Activated naive CD4-positive, alpha-beta T cell treated with anti-CD3 and anti-CD28 coated beads, Interleukin-2, amount 10 ng/mL, durations not matched to agents 7 days and 5 days (primary cell): ENCODE measurements around the gene OR8S1.
"Not testable (repeated sequence)": the region's sequence is repeated elsewhere in the genome, so short reads cannot be mapped to it uniquely, and the experiment has no call there.

Experiments
- CTCF ChIA-PET: fragments of 350-600 bp; sonication (Branson Sonifier 250); formaldehyde crosslinking; loops from one replicate; lab custom pipeline; 2021; ENCODE audit warnings: antibody characterized with exemption; lab: Charles Lee
- DNase-seq: peaks from one replicate; pipeline ENCODE4 v3.0.0-alpha.2; 2020
- H3K27ac Mint-ChIP-seq: one replicate; pipeline ENCODE4 v1.8.0; 2021; ENCODE audit warnings: mild to moderate bottlenecking, moderate library complexity, mixed read lengths
- H3K27me3 Mint-ChIP-seq: one replicate; pipeline ENCODE4 v1.8.0; 2021; ENCODE audit warnings: mild to moderate bottlenecking, mixed read lengths
- H3K36me3 Mint-ChIP-seq: one replicate; pipeline ENCODE4 v1.8.0; 2021; ENCODE audit warnings: mixed read lengths
- H3K4me1 Mint-ChIP-seq: one replicate; pipeline ENCODE4 v1.8.0; 2021; ENCODE audit warnings: mixed read lengths
- H3K4me3 Mint-ChIP-seq: one replicate; pipeline ENCODE4 v1.8.0; 2021; ENCODE audit warnings: mild to moderate bottlenecking, moderate library complexity, mixed read lengths
- H3K9me3 Mint-ChIP-seq: one replicate; pipeline ENCODE4 v1.8.0; 2021; ENCODE audit warnings: mixed read lengths

Gene OR8S1

DNA sequence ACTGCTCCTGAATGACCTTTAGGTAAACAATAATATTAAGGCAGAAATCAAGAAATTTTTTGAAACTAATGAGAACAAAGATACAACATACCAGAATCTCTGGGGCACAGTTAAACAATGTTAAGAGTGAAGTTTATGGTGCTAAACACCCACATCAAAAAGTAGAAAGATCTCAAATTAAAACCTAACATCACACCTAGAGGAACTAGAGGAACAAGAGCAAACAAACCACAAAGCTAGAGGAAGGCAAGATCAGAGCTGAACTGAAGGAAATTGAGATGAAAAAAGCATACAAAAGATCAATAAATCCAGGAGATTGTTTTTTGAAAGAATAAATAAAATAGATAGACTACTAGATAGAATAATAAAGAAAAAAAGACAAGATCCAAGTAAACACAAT, 7.2 kb downstream of the OR8S1 start:
- H3K27ac Mint-ChIP-seq: peak overlapping the region; percentile 15

DNA sequence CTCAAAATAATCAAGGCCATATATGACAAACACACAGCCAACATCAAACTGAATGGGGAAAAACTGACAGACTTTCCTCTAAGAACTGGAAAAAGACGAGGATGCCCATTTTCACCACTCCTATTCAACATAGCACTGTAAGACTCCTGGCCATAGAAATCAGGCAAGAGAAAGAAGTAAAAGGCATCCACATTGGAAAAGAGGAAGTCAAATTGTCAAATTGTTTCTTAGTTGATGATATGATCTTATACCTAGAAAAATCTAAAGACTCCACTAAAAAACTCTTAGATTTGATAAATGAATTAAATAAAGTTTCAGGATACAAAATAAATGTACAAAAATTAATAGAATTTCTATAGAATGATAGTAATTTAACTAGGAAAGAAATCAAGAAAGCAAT, 11.2 kb downstream of the OR8S1 start:
- DNase-seq: no peak
- Mint-ChIP-seq H3K4me1 (peaks cover 17% of the 10 kb centered on the region), H3K36me3 (no peaks in the 10 kb centered on the region), H3K27ac (no peak overlapping the region), H3K4me3 (no peak overlapping the region), H3K27me3 (no peaks in the 10 kb centered on the region), H3K9me3 (peaks cover 2% of the 10 kb centered on the region)
- CTCF ChIA-PET: no interaction called here

More for the DNA sequence above, 7.2 kb downstream of the OR8S1 start:
- H3K9me3 Mint-ChIP-seq: peaks cover 2% of the 10 kb centered on the region
- CTCF ChIA-PET: no interaction called here
- H3K36me3 Mint-ChIP-seq: no peaks in the 10 kb centered on the region
- no peak for DNase-seq
- H3K27me3 Mint-ChIP-seq: no peaks in the 10 kb centered on the region
- peaks cover 20% of the 10 kb centered on the region for H3K4me1 Mint-ChIP-seq
- no peak overlapping the region for H3K4me3 Mint-ChIP-seq

DNA sequence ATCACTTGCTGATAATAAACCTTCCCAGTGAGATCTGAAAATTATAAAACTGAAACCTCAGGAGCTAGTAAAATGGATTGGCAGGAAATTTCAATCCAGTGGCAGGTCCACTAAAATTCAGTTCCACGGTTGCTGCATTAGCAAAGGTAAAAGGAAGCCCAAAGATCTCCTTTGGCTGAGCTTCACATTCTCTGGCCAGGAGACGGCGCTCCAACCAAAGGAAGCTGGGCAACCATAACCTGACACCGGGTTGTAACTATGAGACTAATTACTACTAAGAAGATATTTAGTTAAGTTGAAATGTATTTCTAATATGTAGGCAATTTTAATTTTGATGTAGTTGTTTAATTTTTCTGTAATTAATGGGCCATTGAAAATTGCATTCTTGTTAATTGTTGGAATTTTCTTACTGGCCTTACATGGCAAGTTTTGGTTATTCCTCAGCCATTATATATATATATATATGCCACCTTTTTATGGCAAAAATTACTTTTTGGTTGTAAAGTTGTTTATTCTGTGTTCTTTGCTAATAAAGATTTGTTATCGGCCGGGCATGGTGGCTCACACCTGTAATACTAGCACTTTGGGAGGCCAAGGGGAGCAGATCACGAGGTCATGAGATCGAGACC, 17.0 kb downstream of the OR8S1 start:
- DNase-seq: peak; percentile 71
- CTCF ChIA-PET: interaction anchor here (1.0 to 7.0 kb wide), 10 partner anchors 13 to 253 kb away, joined by 3 to 125 read pairs (median 4); no protein-coding TSS in a partner anchor
- Mint-ChIP-seq H3K27ac (no peak overlapping the region), H3K4me1 (no peaks in the 10 kb centered on the region), H3K4me3 (no peak overlapping the region), H3K9me3 (no peaks in the 10 kb centered on the region), H3K36me3 (no peaks in the 10 kb centered on the region), H3K27me3 (peaks cover 3% of the 10 kb centered on the region)

DNA sequence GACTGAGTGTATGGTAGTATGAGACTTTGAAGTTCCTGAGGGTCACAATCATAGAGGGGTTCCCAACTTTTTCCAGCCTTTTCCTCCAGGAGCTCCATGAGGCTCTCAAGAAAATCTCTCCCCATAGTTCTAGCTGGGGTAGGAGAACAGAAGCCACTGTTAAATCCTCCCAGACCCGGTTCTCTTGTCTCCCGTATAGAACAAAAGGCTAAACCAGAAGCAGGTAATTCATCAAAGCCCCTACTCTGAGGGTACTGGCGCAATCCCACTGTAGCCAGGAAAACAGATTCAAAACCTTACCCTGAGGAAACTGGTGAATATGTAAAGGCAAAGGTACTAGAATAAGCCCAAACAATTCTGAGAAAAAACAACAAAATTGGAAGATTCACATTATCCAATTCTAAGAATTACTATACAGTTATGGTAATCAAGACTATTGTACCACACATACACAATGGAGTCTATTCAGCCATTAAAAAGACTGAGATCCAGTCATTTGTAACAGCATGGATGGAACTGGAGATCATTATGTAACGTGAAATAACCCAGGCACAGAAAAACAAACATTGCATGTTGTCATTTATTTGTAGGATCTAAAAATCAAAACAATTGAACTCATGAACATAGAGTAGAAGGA, 20.5 kb downstream of the OR8S1 start:
- Mint-ChIP-seq H3K27me3 (peaks cover 4% of the 10 kb centered on the region), H3K4me1 (no peaks in the 10 kb centered on the region), H3K9me3 (peaks cover 5% of the 10 kb centered on the region), H3K4me3 (no peak overlapping the region), H3K27ac (no peak overlapping the region), H3K36me3 (no peaks in the 10 kb centered on the region)
- CTCF ChIA-PET: interaction anchor here (7.0 kb wide), 1 partner anchor 73 kb away, joined by 125 read pairs; no protein-coding TSS in a partner anchor
- no peak for DNase-seq

DNA sequence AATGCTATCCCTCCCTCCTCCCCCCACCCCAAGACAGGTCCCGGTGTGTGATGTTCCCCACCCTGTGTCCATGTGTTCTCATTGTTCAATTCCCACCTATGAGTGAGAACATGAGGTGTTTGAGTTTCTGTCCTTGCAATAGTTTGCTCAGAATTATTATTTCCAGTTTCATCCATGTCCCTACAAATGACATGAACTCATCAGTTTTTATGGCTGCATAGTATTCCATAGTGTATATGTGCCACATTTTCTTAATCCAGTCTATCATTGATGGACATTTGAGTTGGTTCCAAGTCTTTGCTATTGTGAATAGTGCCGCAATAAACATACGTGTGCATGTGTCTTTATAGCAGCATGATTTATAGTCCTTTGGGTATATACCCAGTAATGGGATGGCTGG, 21.6 kb downstream of the OR8S1 start:
- H3K9me3 Mint-ChIP-seq, H3K4me1 Mint-ChIP-seq, H3K4me3 Mint-ChIP-seq, DNase-seq, H3K27ac Mint-ChIP-seq, CTCF ChIA-PET, H3K36me3 Mint-ChIP-seq: not testable (repeated sequence)
- H3K27me3 Mint-ChIP-seq: peaks cover 12% of the 10 kb centered on the region

DNA sequence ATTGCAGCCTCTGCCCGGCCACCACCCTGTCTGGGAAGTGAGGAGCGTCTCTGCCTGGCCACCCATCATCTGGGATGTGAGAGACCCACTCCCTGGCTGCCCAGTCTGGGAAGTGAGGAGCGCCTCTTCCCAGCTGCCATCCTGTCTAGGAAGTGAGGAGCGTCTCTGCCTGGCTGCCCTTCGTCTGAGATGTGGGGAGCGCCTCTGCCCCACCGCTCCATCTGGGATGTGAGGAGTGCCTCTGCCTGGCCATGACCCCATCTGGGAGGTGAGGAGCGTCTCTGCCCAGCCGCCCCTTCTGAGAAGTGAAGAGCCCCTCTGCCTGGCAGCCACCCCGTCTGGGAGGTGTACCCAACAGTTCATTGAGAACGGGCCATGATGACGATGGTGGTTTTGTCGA, 26.2 kb downstream of the OR8S1 start:
- H3K27me3 Mint-ChIP-seq: peaks cover 12% of the 10 kb centered on the region
- H3K4me3 Mint-ChIP-seq, H3K27ac Mint-ChIP-seq, CTCF ChIA-PET, H3K9me3 Mint-ChIP-seq, DNase-seq, H3K4me1 Mint-ChIP-seq, H3K36me3 Mint-ChIP-seq: not testable (repeated sequence)

DNA sequence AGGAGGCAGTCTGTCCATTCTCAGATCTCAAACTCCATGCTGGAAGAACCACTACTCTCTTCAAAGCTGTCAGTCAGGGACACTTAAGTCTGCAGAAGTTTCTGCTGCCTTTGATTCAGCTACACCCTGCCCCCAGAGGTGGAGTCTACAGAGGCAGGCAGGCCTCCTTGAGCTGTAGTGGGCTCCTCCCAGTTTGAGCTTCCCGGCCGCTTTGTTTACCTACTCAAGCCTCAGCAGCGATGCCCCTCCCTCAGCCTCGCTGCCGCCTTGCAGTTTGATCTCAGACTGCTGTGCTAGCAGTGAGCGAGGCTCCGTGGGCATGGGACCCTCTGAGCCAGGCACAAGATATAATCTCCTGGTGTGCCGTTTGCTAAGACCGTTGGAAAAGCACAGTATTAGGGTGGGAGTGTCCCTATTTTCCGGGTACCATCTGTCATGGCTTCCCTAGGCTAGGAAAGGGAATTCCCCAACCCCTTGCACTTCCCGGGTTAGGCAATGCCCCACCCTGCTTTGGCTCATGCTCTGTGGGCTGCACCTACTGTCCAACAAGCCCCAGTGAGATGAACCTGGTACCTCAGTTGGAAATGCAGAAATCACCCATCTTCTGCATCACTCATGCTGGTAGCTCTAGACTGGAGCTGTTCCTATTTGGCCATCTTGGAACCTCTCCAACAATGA, 28.4 kb downstream of the OR8S1 start:
- not testable (repeated sequence) for H3K4me1 Mint-ChIP-seq, H3K27ac Mint-ChIP-seq, H3K36me3 Mint-ChIP-seq, H3K4me3 Mint-ChIP-seq, H3K9me3 Mint-ChIP-seq
- peak; percentile 54 for DNase-seq
- peaks cover 12% of the 10 kb centered on the region for H3K27me3 Mint-ChIP-seq
- CTCF ChIA-PET: interaction anchor here (0.5 to 0.8 kb wide), 2 partner anchors 64 to 820 kb away, joined by 3 read pairs; no protein-coding TSS in a partner anchor

DNA sequence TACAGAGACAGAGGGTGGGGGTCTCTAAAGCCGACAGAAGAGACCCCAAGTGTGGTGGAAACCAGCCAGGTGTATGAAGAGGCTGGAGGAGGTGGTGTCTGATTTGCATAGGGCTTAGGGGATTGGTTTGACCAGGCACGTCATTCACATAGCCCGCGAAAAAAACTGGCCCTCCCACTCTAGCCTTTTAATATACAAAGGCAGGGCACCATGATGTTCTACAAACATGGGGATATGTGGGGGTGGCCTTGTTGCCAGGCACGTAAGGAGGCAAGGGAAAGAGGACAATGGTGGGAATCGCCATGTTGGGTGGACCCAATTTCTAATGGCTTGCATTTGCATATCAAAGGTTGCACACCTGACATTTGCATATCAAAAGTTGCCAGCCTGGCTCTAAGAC, 31.2 kb downstream of the OR8S1 start:
- Mint-ChIP-seq H3K27me3 (peaks cover 6% of the 10 kb centered on the region), H3K36me3 (peaks cover 1% of the 10 kb centered on the region), H3K27ac (no peak overlapping the region), H3K4me3 (no peak overlapping the region), H3K4me1 (no peaks in the 10 kb centered on the region), H3K9me3 (peaks cover 5% of the 10 kb centered on the region)
- DNase-seq: no peak
- CTCF ChIA-PET: no interaction called here

DNA sequence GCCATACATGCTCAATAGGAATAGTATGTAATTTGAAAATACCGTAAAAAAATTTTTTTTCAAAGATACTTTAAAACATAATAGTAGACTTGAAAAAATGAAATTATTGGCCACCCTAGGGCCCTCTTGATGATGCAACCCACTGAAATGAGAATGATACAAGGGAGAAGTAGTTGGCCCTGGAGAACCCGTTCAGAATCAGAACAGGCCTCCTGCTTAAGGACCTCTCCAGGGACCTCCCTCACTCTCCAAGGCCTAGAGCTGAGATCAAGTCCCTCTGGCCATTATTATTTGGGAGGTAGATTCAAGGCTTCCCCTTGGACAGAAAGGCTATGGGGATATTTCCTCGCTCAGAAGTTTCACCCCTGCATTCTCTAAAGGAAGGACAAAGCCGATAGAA, 32.5 kb downstream of the OR8S1 start:
- Mint-ChIP-seq H3K27me3 (peaks cover 4% of the 10 kb centered on the region), H3K27ac (no peak overlapping the region), H3K9me3 (no peaks in the 10 kb centered on the region), H3K4me3 (no peak overlapping the region), H3K4me1 (no peaks in the 10 kb centered on the region), H3K36me3 (no peaks in the 10 kb centered on the region)
- DNase-seq: no peak
- CTCF ChIA-PET: no interaction called here

DNA sequence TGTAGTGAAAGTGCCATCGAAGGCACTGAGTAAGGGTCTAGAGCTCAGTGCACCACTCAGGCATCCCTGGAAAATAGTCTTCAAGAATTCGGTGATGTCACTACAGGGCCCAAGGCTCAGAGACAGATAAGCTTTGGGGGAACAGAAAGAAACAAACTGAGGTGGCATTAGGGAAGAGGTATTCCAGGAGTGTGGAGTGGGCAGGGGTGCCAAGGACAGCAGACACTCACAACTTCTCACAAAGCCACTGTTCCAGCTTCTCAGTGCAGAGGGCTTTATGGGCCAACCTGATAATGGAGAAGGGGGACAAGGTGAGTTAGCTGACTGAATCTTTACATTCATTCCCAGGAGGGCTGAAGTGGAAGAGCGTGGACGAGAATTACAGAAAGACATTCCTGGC, 42.3 kb downstream of the OR8S1 start:
- no peaks in the 10 kb centered on the region for H3K4me1 Mint-ChIP-seq
- DNase-seq: no peak
- H3K27ac Mint-ChIP-seq: no peak overlapping the region
- no peaks in the 10 kb centered on the region for H3K36me3 Mint-ChIP-seq
- CTCF ChIA-PET: no interaction called here
- no peaks in the 10 kb centered on the region for H3K9me3 Mint-ChIP-seq
- peaks cover 7% of the 10 kb centered on the region for H3K27me3 Mint-ChIP-seq
- no peak overlapping the region for H3K4me3 Mint-ChIP-seq

DNA sequence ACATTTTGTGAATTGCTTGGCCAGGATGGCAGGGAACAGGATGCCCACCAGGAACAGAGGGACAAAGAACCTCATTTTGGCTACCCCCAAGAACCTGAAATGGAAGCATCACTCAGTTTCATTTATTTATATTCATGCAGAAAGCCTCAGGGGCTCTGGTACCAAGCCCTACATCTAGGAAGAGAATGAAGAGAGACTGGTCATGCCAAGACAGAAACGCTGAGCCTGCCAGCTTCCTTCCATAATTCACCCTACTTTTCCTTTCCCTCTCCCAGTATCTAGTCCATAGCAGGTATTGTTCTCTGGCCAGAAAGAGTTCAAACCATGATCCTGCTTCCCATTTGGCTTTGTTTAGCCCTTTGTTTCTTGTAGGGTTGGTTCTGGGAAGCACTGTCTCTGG, 44.5 kb downstream of the OR8S1 start, which contains the start of gene LALBA:
Gene LALBA, minus strand, starts transcription at position 101 of the 400 bp plus-strand sequence. Its CDS starts 26 bp downstream, at position 75.
- CTCF ChIA-PET: interaction anchor here (1.4 kb wide), 1 partner anchor 48 kb away, joined by 5 read pairs; no protein-coding TSS in a partner anchor
- no peaks in the 10 kb centered on the region for H3K36me3 Mint-ChIP-seq
- no peaks in the 10 kb centered on the region for H3K9me3 Mint-ChIP-seq
- no peak within 1 kb of the TSS for H3K27ac Mint-ChIP-seq
- no peak for DNase-seq
- peaks cover 4% of the 10 kb centered on the region for H3K27me3 Mint-ChIP-seq
- H3K4me1 Mint-ChIP-seq: no peaks in the 10 kb centered on the region
- no peak within 1 kb of the TSS for H3K4me3 Mint-ChIP-seq

DNA sequence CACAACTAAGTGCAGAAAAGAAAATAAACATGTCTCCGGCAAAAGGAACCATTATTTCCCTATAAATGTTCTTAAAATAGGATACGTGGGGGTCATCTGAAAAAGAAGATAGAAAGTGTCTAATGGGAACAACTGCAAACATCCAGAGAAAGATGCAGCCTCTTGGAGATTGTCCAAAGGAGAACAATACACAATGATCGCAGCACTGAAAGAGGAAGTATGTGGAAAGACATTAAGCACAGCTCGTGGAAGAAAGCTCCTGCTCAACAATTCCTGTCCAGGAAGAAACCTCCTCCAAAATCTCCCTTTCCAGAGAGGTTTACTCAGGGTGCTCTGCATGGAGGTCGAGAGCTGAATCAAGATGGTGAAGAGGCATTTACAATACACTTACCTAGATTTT, 46.9 kb downstream of the OR8S1 start:
- Mint-ChIP-seq H3K36me3 (no peaks in the 10 kb centered on the region), H3K4me1 (no peaks in the 10 kb centered on the region), H3K27me3 (peaks cover 4% of the 10 kb centered on the region)

More for the DNA sequence above, 46.9 kb downstream of the OR8S1 start:
- DNase-seq: no peak
- CTCF ChIA-PET: no interaction called here
- H3K4me3 Mint-ChIP-seq: no peak overlapping the region
- H3K9me3 Mint-ChIP-seq: no peaks in the 10 kb centered on the region
- H3K27ac Mint-ChIP-seq: no peak overlapping the region
